Measurements from ENCODE around the gene SLCO3A1. TPM values are rescaled to one million over a fixed set of nuclear protein-coding genes. Genes with fewer than 3 reads are reported as not detected.

SLCO3A1 gene
- total and polyA plus RNA-seq, 2 of the 8 experiments (the other 6 are each of a cell fraction or from before 2014, with no cell fraction given) = 15.1 to 20.4 TPM

- H2BK5ac ChIP-seq (ENCODE audit: low read depth, low read length) = no peak overlapping the region
- H3K79me2 ChIP-seq (ENCODE audit: control insufficient read depth in 1 of 2, insufficient read depth in 2 of 2, low read length in 2 of 2) = peaks cover 0 to 38% of the 10 kb centered on the region in 2 experiments; a peak in 2 of 4 replicates
- no peak overlapping the region for H3K56ac ChIP-seq (replicated peaks; ENCODE audit: insufficient read length, low read depth, low read length)
- ChIA-PET CTCF (ENCODE audit: partially characterized antibody) (interaction anchor here (0.7 to 10.1 kb wide), 10 partner anchors 11 to 218 kb away, joined by 3 to 108 read pairs (median 3); partner anchors contain the start of gene SLCO3A1), POLR2A (ENCODE audit: partially characterized antibody) (no interaction called here)
- no peak overlapping the region for H3K14ac ChIP-seq (ENCODE audit: insufficient read length)
- whole genome bisulfite sequencing, 2 experiments (ENCODE audit: extremely low coverage in 1 of 2, insufficient coverage in 1 of 2, insufficient read length in 1 of 2, insufficient replicate concordance in 2 of 2, low coverage in 1 of 2, low lambda C conversion rate in 2 of 2, missing lambda C conversion rate in 1 of 2) = 84% methylated on average over 7 of the region's 7 CpGs; no CpG with 5 or more reads in 1 of the 2 experiments
- H3K27me3 ChIP-seq (replicated peaks in 1 of 4; ENCODE audit: control insufficient read depth in 3 of 4, extremely low read depth in 1 of 4, insufficient read depth in 3 of 4, low read length in 3 of 4) = no peaks in the 10 kb centered on the region
- no peak overlapping the region for H3K4me3 ChIP-seq (ENCODE audit: extremely low read depth in 1 of 4, insufficient read depth in 2 of 4, low read depth in 3 of 4, low read length in 4 of 4)
- no peak overlapping the region for H2BK15ac ChIP-seq (ENCODE audit: low read length)
- H3K18ac ChIP-seq (ENCODE audit: extremely low read depth, low read length) = no peak overlapping the region
- H2BK120ac ChIP-seq (replicated peaks; ENCODE audit: low read depth, low read length) = no peak overlapping the region
- H3K4me2 ChIP-seq (ENCODE audit: insufficient read depth in 1 of 2, low read depth in 2 of 2, low read length in 2 of 2) = no peak overlapping the region
- H4K20me1 ChIP-seq (replicated peaks in 1 of 2; ENCODE audit: control insufficient read depth in 1 of 2, insufficient read depth in 2 of 2, low read length in 2 of 2) = peaks cover 0 to 3% of the 10 kb centered on the region in 2 experiments
- H2BK20ac ChIP-seq (ENCODE audit: low read length) = no peak overlapping the region
- TF ChIP-seq CTBP2 (IDR thresholded peaks at IDR 0.05; ENCODE audit: borderline replicate concordance, insufficient read depth, insufficient read length, low read length) (no peak), JUND (IDR thresholded peaks at IDR 0.05; ENCODE audit: low read length) (no peak), ATF2 (IDR thresholded peaks at IDR 0.05; ENCODE audit: low read length) (no peak), SIN3A (conservative IDR thresholded peaks at IDR 0.05 in 1 of 2, IDR thresholded peaks at IDR 0.05 in 1 of 2; ENCODE audit: low read depth in 1 of 2, low read length in 2 of 2) (no peak), POU5F1 (IDR thresholded peaks at IDR 0.05; ENCODE audit: low read depth, low read length) (no peak), KDM4A (IDR thresholded peaks at IDR 0.05; ENCODE audit: low read depth, low read length, severe bottlenecking) (no peak), TCF12 (IDR thresholded peaks at IDR 0.05; ENCODE audit: low read depth, low read length) (no peak)
- H2BK12ac ChIP-seq (ENCODE audit: low read depth, low read length) = no peak overlapping the region
- no peak overlapping the region for H2AK5ac ChIP-seq (ENCODE audit: low read depth, low read length)
- no peak overlapping the region for H2AFZ ChIP-seq (ENCODE audit: low read length)
- H3K9me3 ChIP-seq (ENCODE audit: insufficient read depth in 2 of 2, low read depth in 1 of 2, low read length in 1 of 2) = no peaks in the 10 kb centered on the region
- FAIRE-seq (peak; percentile 39), DNase-seq (ENCODE audit: low read depth in 1 of 2, low spot score in 2 of 2) (no peak)
- H3K23me2 ChIP-seq (ENCODE audit: low read depth, low read length) = no peaks in the 10 kb centered on the region
- H4K91ac ChIP-seq (replicated peaks; ENCODE audit: insufficient read length, low read length) = no peak overlapping the region
- peaks cover 0 to 13% (median 9%) of the 10 kb centered on the region in 4 experiments; a peak in 6 of 7 replicates for H3K4me1 ChIP-seq (replicated peaks in 1 of 4; ENCODE audit: control insufficient read depth in 3 of 4, insufficient read depth in 4 of 4, low read length in 3 of 4)
- H3K4ac ChIP-seq (replicated peaks; ENCODE audit: insufficient read length, low read depth, low read length) = no peak overlapping the region
- no peak overlapping the region for H3K9ac ChIP-seq (replicated peaks in 1 of 4; ENCODE audit: extremely low read depth in 1 of 4, low read depth in 3 of 4, low read length in 3 of 4)
- no peak overlapping the region for H3K23ac ChIP-seq (ENCODE audit: insufficient read length)
- H3K79me1 ChIP-seq (ENCODE audit: low read depth, low read length) = peaks cover 8% of the 10 kb centered on the region
- H4K5ac ChIP-seq (ENCODE audit: insufficient read length, low read depth, low read length) = no peak overlapping the region
- no peak overlapping the region for H3K27ac ChIP-seq (ENCODE audit: low read depth, low read length)
- no peaks in the 10 kb centered on the region for H3K36me3 ChIP-seq (ENCODE audit: control insufficient read depth in 2 of 4, insufficient read depth in 4 of 4, low read length in 3 of 4)
- no peak overlapping the region for H4K8ac ChIP-seq (ENCODE audit: extremely low read depth, insufficient read depth, low read length)
Observed at GRCh38 chr15:91863621-91864255, 10.2 kb downstream of the SLCO3A1 start.
